SK-N-MC (cell line): ENCODE measurements around the gene MRGPRE.

Experiments
- EZH2 ChIP-seq: fragments of 200-600 bp; sonication (generic); IDR thresholded peaks from one replicate; pipeline ENCODE4 v1.6.1; 2017; ENCODE audit warnings: antibody characterized with exemption
- FOXP2 ChIP-seq: optimal IDR thresholded peaks from 2 replicates; pipeline ENCODE3; 2011; ENCODE audit warnings: mild to moderate bottlenecking, moderate library complexity; ENCODE audit not compliant: insufficient read depth; ENCODE audit errors: extremely low read length, control extremely low read depth
- POLR2AphosphoS5 ChIP-seq: IDR thresholded peaks from 2 replicates; pipeline ENCODE4 v1.6.1; 2012; ENCODE audit warnings: mild to moderate bottlenecking, low read depth, low read length, borderline replicate concordance

DNA sequence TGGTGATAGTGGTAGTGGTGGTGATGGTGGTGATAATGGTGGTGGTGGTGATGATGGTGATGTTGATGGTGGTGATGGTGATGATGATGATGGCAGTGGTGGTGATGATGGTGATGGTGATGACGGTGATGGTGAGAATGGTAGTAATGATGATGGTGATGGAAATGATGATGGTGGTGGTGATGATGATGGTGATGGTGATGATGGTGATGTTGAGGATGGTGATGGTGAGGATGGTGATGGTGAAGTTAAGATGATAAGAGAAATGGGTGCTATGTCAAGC, 25.4 kb downstream of the MRGPRE start:
- TF ChIP-seq EZH2 (no peak), POLR2AphosphoS5 (no peak), FOXP2 (no peak)
